Transverse colon (tissue), 4 donors: ENCODE measurements around the gene RTN3. TPM values are rescaled to one million over a fixed set of nuclear protein-coding genes. Genes with fewer than 3 reads are reported as not detected.

Source experiments
- DNase-seq: peaks from one replicate; pipeline ENCODE4 v3.0.0-alpha.2; 2019
- H3K27ac ChIP-seq, 4 donors: fragments of 200-600 bp; sonication (generic); 2 replicates each; pipeline ENCODE4 v1.5.1; 2016 to 2018; ENCODE audit warnings: inconsistent platforms in 4 of 4
- H3K27me3 ChIP-seq: fragments of 200-600 bp; sonication (generic); 2 replicates; pipeline ENCODE4 v1.5.1; 2017; ENCODE audit warnings: inconsistent platforms
- H3K36me3 ChIP-seq, 4 donors: fragments of 200-600 bp; sonication (generic); 2 replicates each; pipeline ENCODE4 v1.5.1; 2017 to 2019; ENCODE audit warnings: inconsistent platforms in 4 of 4
- H3K4me1 ChIP-seq, 4 donors: fragments of 200-600 bp; sonication (generic); 2 replicates each; pipeline ENCODE4 v1.5.1; 2017 to 2020; ENCODE audit warnings: inconsistent platforms in 4 of 4
- H3K4me3 ChIP-seq, 4 donors: fragments of 200-600 bp; sonication (generic); 1 replicate in 1 of 4; 2 replicates in 3 of 4; pipeline versions ENCODE4 v1.5.1 to v1.6.1; 2017 to 2019; ENCODE audit warnings: inconsistent platforms in 4 of 4
- H3K9me3 ChIP-seq, 2 donors: fragments of 200-600 bp; sonication (generic); 2 replicates each; pipeline ENCODE4 v1.5.1; 2017 to 2019; ENCODE audit warnings: inconsistent platforms in 2 of 2
- CTCF ChIP-seq, 5 experiments: fragments of 200-600 bp in 3 of 5; fragments of 450-650 bp in 2 of 5; sonication (generic) in 3 of 5; IDR thresholded peaks; 1 replicate in 2 of 5; 2 replicates in 3 of 5; pipeline ENCODE4 v1.5.1; 2016 to 2017; ENCODE audit warnings: antibody characterized with exemption in 5 of 5, inconsistent platforms in 3 of 5, mild to moderate bottlenecking in 2 of 5, moderate library complexity in 1 of 5
- EP300 ChIP-seq: sonication (generic); formaldehyde crosslinking; IDR thresholded peaks from one replicate; pipeline ENCODE4 v1.6.1; 2017; ENCODE audit warnings: antibody characterized with exemption, low read depth
- POLR2A ChIP-seq: fragments of 450-650 bp; IDR thresholded peaks from one replicate; pipeline ENCODE4 v1.6.1; 2016; ENCODE audit warnings: antibody characterized with exemption, mild to moderate bottlenecking, moderate library complexity
- POLR2AphosphoS5 ChIP-seq, 3 donors: sonication (generic); formaldehyde crosslinking; IDR thresholded peaks; one replicate each; pipeline ENCODE4 v1.6.1; 2016; ENCODE audit warnings: antibody characterized with exemption in 3 of 3
- WGBS, 2 donors: methylation state at CpG; one replicate each; pipeline ENCODE4 v1.1.5; 2018; ENCODE audit warnings: low coverage in 1 of 2; 5-methylcytosine and 5-hydroxymethylcytosine counted together
- in situ Hi-C, 4 donors: fragments of 200-750 bp; cut with MboI; loops; one replicate each; pipeline versions ENCODE4 v1.15.0 to v1.15.1; 2017; ENCODE audit warnings: low sequenced_read_pairs in 3 of 4, low pct_ligation_motif_present in 1 of 4, low pct_unique_long_range_greater_than_20kb in 1 of 4
- intact Hi-C: fragments of 100-400 bp; cut with DNase I; formaldehyde crosslinking; loops from one replicate; pipeline ENCODE4 v1.15.1; 2023; ENCODE audit warnings: low total_unique reads
- total RNA-seq, 4 donors: library from RNA; depleted of rRNA; stranded (reverse); fragments of >200 nt; gene quantifications; one replicate each; pipeline ENCODE4 v1.1.0, GENCODE V29; 2016

Gene RTN3
- total RNA-seq, 4 donors from 2014 or later = 44.8 to 187 (median 117) TPM

GRCh38 chr11:63719987-63720386 lies 38.7 kb downstream of the RTN3 start:
- Histone ChIP-seq H3K4me3 (no peak overlapping the region), H3K27me3 (no peaks in the 10 kb centered on the region), H3K4me1 (no peaks in the 10 kb centered on the region), H3K27ac (no peak overlapping the region), H3K36me3 (no peaks in the 10 kb centered on the region), H3K9me3 (no peaks in the 10 kb centered on the region)
- intact Hi-C loops (no loop called here), in situ Hi-C loops (no loop called here)
- TF ChIP-seq EP300 (no peak), POLR2AphosphoS5 (IDR thresholded peaks at IDR 0.05) (no peak)
- 90 to 92% methylated on average over 2 of the region's 2 CpGs for WGBS, 2 donors
- DNase-seq = no peak

- intact Hi-C loops = no loop called here
Observed at GRCh38 chr11:63720611-63721010, 39.3 kb downstream of the RTN3 start.

GRCh38 chr11:63729326-63729725 lies 48.0 kb downstream of the RTN3 start:
- in situ Hi-C loops = loop anchor here in 2 of 4 donors (25.0 kb wide), 2 partner anchors 92 to 242 kb away; partner anchors contain the start of gene PLAAT5 (in 1 of the 2)
- intact Hi-C loops = no loop called here
- 71 to 86% methylated on average over 2 to 3 of the region's 3 CpGs for WGBS, 2 donors
- no peak for DNase-seq
- Histone ChIP-seq H3K4me3 (no peak overlapping the region), H3K27me3 (no peaks in the 10 kb centered on the region), H3K9me3 (no peaks in the 10 kb centered on the region), H3K27ac (no peak overlapping the region), H3K4me1 (no peaks in the 10 kb centered on the region), H3K36me3 (no peaks in the 10 kb centered on the region)
- TF ChIP-seq EP300 (no peak), CTCF (IDR thresholded peaks at IDR 0.05) (no peak), POLR2A (no peak), POLR2AphosphoS5 (IDR thresholded peaks at IDR 0.05) (no peak)

More at GRCh38 chr11:63720611-63721010, 39.3 kb downstream of the RTN3 start:
- H3K27ac ChIP-seq = no peak overlapping the region
- no peaks in the 10 kb centered on the region for H3K4me1 ChIP-seq
- in situ Hi-C loops = no loop called here
- no peaks in the 10 kb centered on the region for H3K9me3 ChIP-seq
- DNase-seq = no peak
- TF ChIP-seq POLR2A (no peak), CTCF (IDR thresholded peaks at IDR 0.05) (no peak), POLR2AphosphoS5 (IDR thresholded peaks at IDR 0.05) (no peak), EP300 (no peak)
- H3K36me3 ChIP-seq = no peaks in the 10 kb centered on the region
- 96 to 97% methylated on average over 3 of the region's 3 CpGs for WGBS, 2 donors
- no peak overlapping the region for H3K4me3 ChIP-seq
- H3K27me3 ChIP-seq = no peaks in the 10 kb centered on the region

- H3K4me1 ChIP-seq = peaks cover 0 to 8% (median 0%) of the 10 kb centered on the region in 4 donors
- in situ Hi-C loops (loop anchor here (10.0 to 25.0 kb wide), 5 partner anchors 92 to 272 kb away; partner anchors contain the start of gene PLAAT5 (in 1 of the 4)), intact Hi-C loops (no loop called here)
- no peak overlapping the region for H3K4me3 ChIP-seq
- no peaks in the 10 kb centered on the region for H3K9me3 ChIP-seq
- H3K27ac ChIP-seq = no peak overlapping the region
- WGBS, 2 donors = 92 to 98% methylated on average over 4 of the region's 4 CpGs
- no peak for DNase-seq
- no peaks in the 10 kb centered on the region for H3K27me3 ChIP-seq
- TF ChIP-seq POLR2AphosphoS5 (IDR thresholded peaks at IDR 0.05) (no peak), POLR2A (no peak), CTCF (IDR thresholded peaks at IDR 0.05) (no peak), EP300 (no peak)
- no peaks in the 10 kb centered on the region for H3K36me3 ChIP-seq
Observed at GRCh38 chr11:63736864-63737263, 55.6 kb downstream of the RTN3 start.

GRCh38 chr11:63737718-63738117 lies 56.4 kb downstream of the RTN3 start:
- Histone ChIP-seq H3K9me3 (no peaks in the 10 kb centered on the region), H3K27me3 (no peaks in the 10 kb centered on the region), H3K27ac (no peak overlapping the region), H3K4me3 (no peak overlapping the region), H3K36me3 (no peaks in the 10 kb centered on the region), H3K4me1 (peaks cover 0 to 8% (median 0%) of the 10 kb centered on the region in 4 donors)
- TF ChIP-seq POLR2AphosphoS5 (IDR thresholded peaks at IDR 0.05) (no peak), EP300 (no peak), CTCF (IDR thresholded peaks at IDR 0.05) (no peak), POLR2A (no peak)
- DNase-seq = no peak
- in situ Hi-C loops = loop anchor here (10.0 to 25.0 kb wide), 5 partner anchors 93 to 273 kb away; partner anchors contain the start of gene PLAAT5 (in 1 of the 4)
- 40% methylated on average over 1 of the region's 1 CpG; no CpG with 5 or more reads in 1 of the 2 donors for WGBS, 2 donors
- intact Hi-C loops = no loop called here
